Panc1 (cell line): Measurements from ENCODE around the gene HSPA12A. TPM values are rescaled to one million over a fixed set of nuclear protein-coding genes. Genes with fewer than 3 reads are reported as not detected.

Experiments
- ATAC-seq: fragments of 200-7000 bp; cut with Tn5 transposase; 2 replicates; pipeline ENCODE4 v1.9.1; 2020; ENCODE audit warnings: mild to moderate bottlenecking, moderate library complexity
- BruUV-seq: library from RNA; stranded (reverse); fragments of 400-500 nt; replicated peaks from 2 replicates; lab custom pipeline; 2021; lab: Mats Ljungman, UMichigan
- CTCF ChIA-PET: fragments of 300-600 bp; sonication (Branson Sonifier 250); formaldehyde crosslinking; loops from one replicate; lab custom pipeline; 2022; ENCODE audit warnings: antibody characterized with exemption; lab: Charles Lee
- POLR2A ChIA-PET: fragments of 300-600 bp; sonication (Branson Sonifier 250); formaldehyde crosslinking; loops from one replicate; lab custom pipeline; 2022; ENCODE audit warnings: antibody characterized with exemption; lab: Charles Lee
- DNase-seq: peaks from one replicate; pipeline ENCODE4 v3.0.0-alpha.2; 2010; ENCODE audit warnings: low read depth, low spot score
- H3K27ac ChIP-seq: 2 replicates; pipeline ENCODE4 v1.5.1; 2011; ENCODE audit warnings: mild to moderate bottlenecking, low read length, inconsistent platforms
- H3K27me3 ChIP-seq: fragments of 200-500 bp; sonication (Bioruptor generic); 2 replicates; pipeline ENCODE4 v1.6.0; 2014; ENCODE audit warnings: low read length, inconsistent platforms; ENCODE audit not compliant: control insufficient read depth, insufficient read depth
- H3K36me3 ChIP-seq: fragments of 200-500 bp; sonication (Bioruptor generic); 2 replicates; pipeline ENCODE4 v1.5.1; 2014; ENCODE audit warnings: inconsistent platforms, mild to moderate bottlenecking, low read length, moderate library complexity; ENCODE audit not compliant: control insufficient read depth, insufficient read depth
- H3K4me1 ChIP-seq: 2 replicates; pipeline ENCODE4 v1.5.1; 2011; ENCODE audit warnings: inconsistent platforms, mild to moderate bottlenecking, low read length, moderate library complexity; ENCODE audit not compliant: control insufficient read depth, insufficient read depth
- H3K4me3 ChIP-seq, 2 experiments: 2 replicates each; pipeline ENCODE4 v1.5.1; 2011 to 2012; ENCODE audit warnings: low read depth in 2 of 2, low read length in 2 of 2, mild to moderate bottlenecking in 2 of 2, inconsistent platforms in 1 of 2, moderate library complexity in 1 of 2
- H3K9me3 ChIP-seq: fragments of 200-500 bp; sonication (Bioruptor generic); 2 replicates; pipeline ENCODE4 v1.5.1; 2014; ENCODE audit warnings: low read depth, mild to moderate bottlenecking, inconsistent platforms, low read length, moderate library complexity; ENCODE audit not compliant: control insufficient read depth, insufficient read depth
- CTCF ChIP-seq: fragments of 450-650 bp; IDR thresholded peaks from 2 replicates; pipeline ENCODE4 v1.5.1; 2017; ENCODE audit warnings: mild to moderate bottlenecking
- POLR2AphosphoS5 ChIP-seq: IDR thresholded peaks from 2 replicates; pipeline ENCODE4 v1.6.1; 2012; ENCODE audit warnings: mild to moderate bottlenecking, low read depth, low read length, moderate library complexity
- REST ChIP-seq, 2 experiments: IDR thresholded peaks; 2 replicates each; pipeline ENCODE4 v1.6.1; 2011 to 2012; ENCODE audit warnings: low read depth in 2 of 2, control low read depth in 1 of 2, low read length in 1 of 2, mild to moderate bottlenecking in 1 of 2, moderate library complexity in 1 of 2; ENCODE audit not compliant: insufficient read depth in 1 of 2
- SIN3A ChIP-seq: IDR thresholded peaks from 2 replicates; pipeline ENCODE4 v1.6.1; 2012; ENCODE audit warnings: low read depth, mild to moderate bottlenecking, low read length, moderate library complexity, borderline replicate concordance; ENCODE audit not compliant: insufficient read depth
- TCF7L2 ChIP-seq: IDR thresholded peaks from 2 replicates; pipeline ENCODE4 v1.6.1; 2011; ENCODE audit warnings: mild to moderate bottlenecking, low read depth, low read length, inconsistent platforms
- in situ Hi-C: cut with HindIII; loops from 2 replicates; pipeline ENCODE4 v1.10.0; 2016; ENCODE audit warnings: low sequenced_read_pairs, low pct_unique_long_range_greater_than_20kb
- intact Hi-C: fragments of 100-400 bp; cut with micrococcal nuclease; formaldehyde crosslinking; loops from one replicate; pipeline ENCODE4 v1.10.0; 2022; ENCODE audit not compliant: unreplicated experiment
- total RNA-seq: library from RNA; stranded (reverse); gene quantifications from one replicate; pipeline ENCODE4 v1.2.1, GENCODE V29; 2021; ENCODE audit not compliant: unreplicated experiment

The HSPA12A gene
- total RNA-seq, 1 experiment from 2014 or later: 7.7 TPM

GRCh38 chr10:116671274-116671926 is 71.0 kb downstream of the HSPA12A start:
- intact Hi-C loops: no loop called here
- H3K27ac ChIP-seq: no peak overlapping the region
- ATAC-seq (no peak), DNase-seq (no peak)
- BruUV-seq: no TSS peak
- no peaks in the 10 kb centered on the region for H3K9me3 ChIP-seq
- no peaks in the 10 kb centered on the region for H3K36me3 ChIP-seq
- TF ChIP-seq CTCF (no peak), TCF7L2 (no peak), REST (IDR thresholded peaks at IDR 0.05; ENCODE audit: insufficient read depth in 1 of 2, low read depth in 2 of 2, low read length in 1 of 2) (no peak), POLR2AphosphoS5 (no peak), SIN3A (no peak)
- H3K4me3 ChIP-seq: no peak overlapping the region
- POLR2A ChIA-PET: no interaction called here
- in situ Hi-C loops: no loop called here
- CTCF ChIA-PET: no interaction called here
- no peaks in the 10 kb centered on the region for H3K27me3 ChIP-seq
- no peaks in the 10 kb centered on the region; the same call in 1 of the 2 replicates for H3K4me1 ChIP-seq

- POLR2A ChIA-PET: no interaction called here
- Histone ChIP-seq H3K9me3 (no peaks in the 10 kb centered on the region), H3K27ac (no peak overlapping the region), H3K27me3 (no peaks in the 10 kb centered on the region), H3K4me3 (no peak overlapping the region), H3K4me1 (peaks cover 3% of the 10 kb centered on the region; the same call in 1 of the 2 replicates), H3K36me3 (no peaks in the 10 kb centered on the region)
- CTCF ChIA-PET: no interaction called here
- no peak for TF ChIP-seq SIN3A
- no peak for TF ChIP-seq REST (IDR thresholded peaks at IDR 0.05; ENCODE audit: insufficient read depth in 1 of 2, low read depth in 2 of 2, low read length in 1 of 2)
- TF ChIP-seq CTCF: no peak
- no peak for TF ChIP-seq TCF7L2
- no peak for TF ChIP-seq POLR2AphosphoS5
- BruUV-seq: no TSS peak
- intact Hi-C loops (no loop called here), in situ Hi-C loops (no loop called here)
- DNase-seq (no peak), ATAC-seq (no peak)
These were observed 71.7 kb downstream of the HSPA12A start for GRCh38 chr10:116670706-116671105.
